GM12892 (cell line): ENCODE measurements around the gene BMPR1A.
A peak's percentile ranks its signal among the peaks of the same experiment; 100 is the strongest.

Source experiments
- DNase-seq: peaks from one replicate; pipeline ENCODE4 v3.0.0; 2011; ENCODE audit not compliant: insufficient read length
- FAIRE-seq: peaks from 2 replicates; lab custom pipeline; 2011; peaks lifted over from hg19 to GRCh38; lab: Jason Lieb, UNC
- POLR2A ChIP-seq: IDR thresholded peaks from 2 replicates; pipeline ENCODE4 v1.6.1; 2011; ENCODE audit warnings: low read depth, low read length, control low read depth
- POLR2AphosphoS5 ChIP-seq: IDR thresholded peaks from 2 replicates; pipeline ENCODE4 v1.6.1; 2011; ENCODE audit warnings: low read depth, low read length, control low read depth
- TAF1 ChIP-seq: IDR thresholded peaks from 2 replicates; pipeline ENCODE4 v1.6.1; 2011; ENCODE audit warnings: low read depth, mild to moderate bottlenecking, control low read depth, low read length, borderline replicate concordance

Gene BMPR1A

DNA sequence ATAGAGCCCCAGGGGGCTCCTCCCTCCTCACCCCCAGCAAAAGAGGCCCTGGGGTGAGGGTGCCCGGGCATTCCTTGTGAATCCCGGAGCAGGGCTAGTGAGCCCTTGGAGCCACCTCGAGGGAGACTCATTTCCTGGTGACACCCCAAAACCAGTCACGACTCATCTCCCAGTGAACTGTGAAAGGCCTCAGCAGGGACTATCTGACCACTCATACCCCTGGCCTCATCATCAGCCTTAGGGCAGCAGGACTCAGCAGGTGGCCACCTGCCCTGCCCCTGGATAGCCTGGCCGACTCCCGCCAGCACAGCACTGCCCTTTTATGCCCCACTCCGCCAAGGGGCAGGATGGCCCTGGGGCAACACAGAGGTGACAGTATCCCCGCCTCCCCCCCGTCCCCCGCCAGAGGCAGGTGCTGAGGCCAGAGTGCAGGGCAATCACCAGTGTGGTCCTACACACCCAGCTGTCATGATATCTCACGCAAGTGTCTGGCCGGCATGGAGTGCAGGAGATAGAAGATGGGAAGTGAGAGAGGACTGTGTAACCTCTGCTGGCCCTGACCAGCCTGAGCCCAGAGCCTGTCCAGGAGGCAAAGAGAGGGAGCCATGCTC is 205.2 kb downstream of the BMPR1A start:
- DNase-seq, result no peak
- TF ChIP-seq POLR2A, result no peak
- TF ChIP-seq TAF1, result no peak
- no peak for TF ChIP-seq POLR2AphosphoS5
- FAIRE-seq, result no peak

DNA sequence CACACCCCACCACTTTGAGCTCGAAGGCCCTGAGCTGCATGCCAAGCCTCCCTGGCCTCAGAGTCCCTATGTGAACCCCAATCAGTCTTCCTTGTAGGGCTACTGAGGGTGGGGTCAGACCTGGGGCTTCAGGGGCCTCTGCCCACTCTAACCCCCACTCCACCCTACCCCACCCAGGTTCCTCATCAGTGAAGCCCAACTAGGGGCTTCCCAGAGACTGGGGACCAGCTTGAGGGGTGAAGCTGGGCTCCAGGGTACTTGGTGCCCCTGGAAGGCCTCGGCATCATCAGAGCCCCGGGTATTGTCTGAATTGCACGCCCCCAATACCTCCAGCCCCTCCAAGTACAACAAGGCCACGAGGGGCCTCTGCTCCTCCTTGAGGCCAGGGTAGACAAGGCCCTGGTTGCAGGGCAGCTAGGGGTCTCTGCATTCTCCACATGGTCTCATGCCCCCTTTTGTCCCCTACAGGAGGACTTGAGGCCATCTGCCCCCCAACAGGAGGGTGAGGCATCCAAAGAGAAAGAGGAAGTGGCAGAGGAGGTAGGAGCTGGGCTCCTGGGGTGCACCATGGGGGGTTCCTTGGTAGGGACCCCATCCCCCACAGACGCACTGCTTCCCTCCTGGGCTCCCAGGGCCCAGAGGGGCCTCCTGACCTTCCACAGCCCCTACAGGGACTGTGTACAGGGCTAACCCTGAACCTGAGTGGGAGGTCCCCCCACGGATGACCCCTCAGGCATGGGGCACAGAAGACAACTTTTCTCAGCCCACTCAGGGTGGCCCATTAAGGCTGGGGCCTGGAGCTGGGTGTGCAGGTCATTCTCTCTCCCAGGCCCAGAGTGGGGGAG is 205.9 kb downstream of the BMPR1A start:
- TF ChIP-seq POLR2AphosphoS5, result no peak
- TF ChIP-seq TAF1, result no peak
- TF ChIP-seq POLR2A, result no peak
- DNase-seq, result no peak
- FAIRE-seq, result no peak

DNA sequence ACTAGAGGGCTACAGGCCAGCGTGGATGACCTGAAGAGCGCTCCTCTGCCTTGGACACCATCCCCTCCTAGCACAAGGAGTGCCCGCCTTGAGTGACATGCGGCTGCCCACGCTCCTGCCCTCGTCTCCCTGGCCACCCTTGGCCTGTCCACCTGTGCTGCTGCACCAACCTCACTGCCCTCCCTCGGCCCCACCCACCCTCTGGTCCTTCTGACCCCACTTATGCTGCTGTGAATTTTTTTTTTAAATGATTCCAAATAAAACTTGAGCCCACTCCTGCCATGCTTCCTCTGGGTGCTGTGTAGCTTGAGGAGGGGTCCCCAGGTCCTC is 206.5 kb downstream of the BMPR1A start:
- TF ChIP-seq POLR2AphosphoS5 (no peak), POLR2A (no peak), TAF1 (no peak)
- no peak for FAIRE-seq
- no peak for DNase-seq

DNA sequence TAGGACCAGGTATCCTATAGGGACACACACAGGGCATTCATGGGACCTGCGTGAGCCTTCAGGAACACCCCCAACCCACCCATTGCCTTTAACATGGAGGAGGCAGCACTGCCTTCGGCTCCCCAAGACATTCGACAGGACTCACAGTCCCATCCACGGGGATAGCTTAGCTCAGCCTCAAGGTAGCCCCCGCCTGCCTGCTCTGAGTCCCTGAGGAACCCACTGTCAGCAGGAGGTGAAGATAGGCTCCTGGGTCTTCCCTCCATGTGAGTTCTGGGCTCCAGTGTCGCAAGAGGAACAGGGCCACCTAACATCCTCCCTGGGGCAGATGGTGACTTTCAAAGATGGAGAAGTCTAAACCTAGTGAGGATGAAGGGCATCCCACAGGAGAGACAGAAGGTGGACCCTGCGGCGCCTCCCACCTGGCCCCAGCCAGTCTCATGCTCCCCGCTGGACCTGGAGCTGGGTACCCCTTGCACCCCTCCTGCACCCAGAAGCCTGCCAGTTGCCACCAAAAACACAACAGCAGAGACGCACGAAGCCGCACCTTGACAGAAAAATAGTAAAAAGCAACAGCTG is 207.0 kb downstream of the BMPR1A start:
- FAIRE-seq (no peak), DNase-seq (no peak)
- no peak for TF ChIP-seq POLR2AphosphoS5
- TF ChIP-seq TAF1, result no peak
- TF ChIP-seq POLR2A, result no peak

DNA sequence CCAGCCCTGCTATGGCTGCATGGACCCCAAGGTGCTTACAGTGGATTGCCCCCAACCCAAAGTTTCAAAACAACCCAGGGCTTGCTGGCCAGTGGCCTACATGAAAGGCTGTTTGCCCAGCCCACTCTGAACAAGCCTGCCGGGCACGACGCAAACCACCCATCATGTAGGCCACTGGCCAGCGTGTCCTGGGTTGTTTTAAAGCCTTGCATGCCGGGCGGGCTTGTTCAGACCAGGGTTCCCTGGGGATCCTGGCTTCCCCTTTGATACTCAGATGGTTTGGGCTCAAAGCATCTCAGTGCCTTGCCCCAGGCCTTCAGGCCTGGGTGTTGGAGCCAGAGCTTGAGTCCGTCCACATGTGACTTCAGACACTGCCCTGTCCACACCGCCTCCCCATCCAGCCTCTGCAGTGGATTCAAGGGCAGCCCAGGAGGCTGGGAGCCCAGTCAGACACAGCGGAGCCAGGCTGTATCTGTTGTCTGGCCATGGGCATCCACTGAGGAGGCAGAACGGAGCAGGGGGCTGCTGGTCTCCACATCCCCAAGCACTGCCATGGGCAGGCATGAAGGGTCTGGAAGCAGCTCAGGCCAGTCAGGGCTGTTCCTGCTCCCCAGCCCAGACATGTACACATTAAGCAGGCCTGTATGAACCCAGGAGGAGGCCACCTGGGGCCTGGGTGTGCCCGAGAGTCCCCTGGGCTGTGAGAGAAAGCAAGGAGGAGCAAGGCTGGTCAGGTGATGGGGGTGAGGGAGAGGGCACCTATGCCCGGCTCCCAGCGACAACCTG is 207.8 kb downstream of the BMPR1A start:
- no peak for DNase-seq
- FAIRE-seq, result no peak
- TF ChIP-seq POLR2A (no peak), TAF1 (no peak)

DNA sequence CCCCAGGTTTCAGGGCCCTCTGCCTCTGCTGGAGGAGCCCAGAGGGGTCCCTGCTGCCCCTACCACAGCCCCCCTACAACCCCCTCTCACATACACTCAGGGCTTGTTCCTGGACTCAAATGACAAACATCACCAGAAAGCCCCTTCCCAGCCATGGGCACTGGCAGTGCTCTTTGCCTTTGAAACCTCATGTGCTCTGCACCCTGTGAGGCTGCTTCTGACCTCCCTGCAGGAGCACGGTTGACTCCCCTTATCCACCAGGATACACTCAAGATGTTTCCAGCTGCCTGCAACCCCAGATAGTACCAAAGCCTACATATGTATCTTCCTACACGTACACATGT is 208.4 kb downstream of the BMPR1A start:
- no peak for TF ChIP-seq TAF1
- TF ChIP-seq POLR2AphosphoS5, result no peak
- FAIRE-seq, result no peak

DNA sequence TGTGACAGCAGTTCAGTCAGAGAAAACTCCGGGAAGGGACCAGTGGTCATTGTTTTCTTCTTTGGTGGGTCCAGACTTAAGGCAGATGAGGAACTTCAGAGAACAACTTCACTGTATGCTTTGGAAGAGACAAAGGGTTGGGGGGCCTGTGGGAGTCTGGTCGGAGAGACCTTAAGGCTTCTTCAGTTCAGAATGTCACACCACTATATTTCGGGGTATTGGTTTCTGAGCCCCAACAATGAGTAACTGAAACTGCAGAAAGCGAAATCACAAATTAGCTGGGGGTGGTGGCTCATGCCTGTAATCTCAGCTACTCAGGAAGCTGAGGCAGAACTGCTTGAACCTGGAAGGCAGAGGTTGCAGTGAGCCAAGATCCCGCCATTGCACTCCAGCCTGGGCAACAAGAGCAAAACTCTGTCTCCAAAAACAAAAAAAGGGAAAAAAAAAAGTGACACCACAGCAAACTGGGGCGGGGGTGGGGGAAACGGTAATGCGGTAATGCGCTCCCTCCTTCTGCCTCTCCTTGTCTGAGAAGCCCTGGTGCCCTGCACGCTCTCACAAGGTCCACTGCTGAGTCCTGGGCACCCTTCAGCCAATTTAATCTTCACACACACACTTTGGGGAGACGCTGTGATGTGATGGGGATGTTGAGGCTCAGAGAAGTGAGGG is 209.7 kb downstream of the BMPR1A start:
- FAIRE-seq, result no peak

More for the DNA sequence above, 208.4 kb downstream of the BMPR1A start:
- no peak for DNase-seq

DNA sequence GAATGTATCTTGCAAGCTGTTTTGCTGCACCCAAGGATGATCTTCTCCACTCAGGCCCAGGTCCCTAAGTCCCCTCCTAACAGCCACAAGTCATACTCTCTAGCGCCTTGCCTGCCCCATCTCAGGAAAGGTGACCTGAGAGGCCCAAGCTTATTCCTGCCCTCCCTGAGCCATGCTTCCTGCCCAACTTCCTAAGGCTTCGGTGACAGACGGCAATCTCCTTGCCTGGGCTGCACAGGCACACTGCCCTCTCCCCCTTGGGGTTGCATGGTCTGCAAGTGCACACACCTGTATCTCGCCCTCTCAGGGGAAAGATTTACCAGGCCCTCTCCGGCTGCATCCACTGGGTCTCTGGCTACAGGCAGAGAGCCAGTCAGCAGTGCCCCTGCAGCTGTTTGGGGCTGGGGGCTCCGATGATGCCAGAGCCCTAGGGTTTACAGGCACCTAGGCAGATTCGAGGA is 211.1 kb downstream of the BMPR1A start:
- DNase-seq, result no peak

More for the DNA sequence above, 209.7 kb downstream of the BMPR1A start:
- DNase-seq, result no peak
- TF ChIP-seq POLR2A (peak; percentile 58), POLR2AphosphoS5 (no peak)

DNA sequence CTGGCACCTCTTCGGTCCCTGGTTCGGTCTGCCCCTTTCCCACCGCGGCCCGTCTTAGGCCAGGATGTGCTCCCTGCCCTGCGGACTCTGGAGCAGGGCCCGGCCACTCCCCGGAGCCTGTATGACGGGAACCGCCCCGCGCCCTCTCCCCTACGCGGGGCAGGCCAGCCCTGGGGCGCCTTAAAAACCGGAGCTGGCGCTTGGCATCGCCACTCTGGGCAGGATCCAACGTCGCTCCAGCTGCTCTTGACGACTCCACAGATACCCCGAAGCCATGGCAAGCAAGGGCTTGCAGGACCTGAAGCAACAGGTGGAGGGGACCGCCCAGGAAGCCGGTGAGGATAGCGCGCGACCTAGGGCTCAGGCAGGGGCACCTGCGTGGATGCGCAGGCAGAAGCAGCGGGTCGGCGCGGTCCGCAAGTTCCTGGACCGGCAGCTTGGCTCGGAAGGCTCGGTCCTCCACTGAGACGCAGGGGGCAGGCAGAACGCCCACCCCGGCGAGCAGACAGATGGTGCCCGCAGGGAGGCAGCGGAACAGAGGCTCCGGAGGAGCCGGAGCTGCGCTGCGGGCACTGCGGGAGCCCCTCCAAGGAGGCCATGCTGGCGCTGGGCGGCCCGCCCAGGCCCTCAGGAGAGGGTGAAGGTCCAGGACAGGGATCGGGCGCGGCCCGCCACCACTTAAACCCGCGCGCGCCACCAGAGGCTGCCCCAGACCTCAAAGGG is 212.0 kb downstream of the BMPR1A start, which contains the start of gene ADIRF:
Gene ADIRF (plus strand): TSS at position 212 of the 723 bp plus-strand sequence. CDS start 63 bp downstream, at position 275.
- no peak for DNase-seq
- TF ChIP-seq POLR2AphosphoS5 (no peak), POLR2A (no peak), TAF1 (no peak)
- FAIRE-seq, result no peak

More for the DNA sequence above, 211.1 kb downstream of the BMPR1A start:
- TF ChIP-seq TAF1 (no peak), POLR2A (no peak), POLR2AphosphoS5 (no peak)
- no peak for FAIRE-seq

DNA sequence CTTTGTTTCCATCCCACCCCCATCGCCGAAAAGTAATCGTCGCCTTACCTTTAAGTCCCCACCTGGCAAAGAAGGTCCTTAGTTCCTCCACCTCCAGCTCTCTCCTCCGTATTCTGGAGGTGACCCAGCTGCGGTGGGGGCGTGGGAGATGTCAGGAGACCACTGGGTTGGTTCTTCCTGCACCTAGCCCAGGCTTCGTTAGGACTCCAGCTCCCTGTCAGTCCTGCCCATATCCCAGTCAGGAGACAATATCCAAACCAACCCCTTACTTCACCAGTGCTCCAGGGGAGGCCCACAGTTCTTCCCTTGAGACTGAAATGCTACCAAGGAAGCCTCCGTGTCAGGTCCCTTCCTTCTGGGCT is 212.6 kb downstream of the BMPR1A start:
- FAIRE-seq, result no peak
- no peak for TF ChIP-seq POLR2A
- TF ChIP-seq POLR2AphosphoS5, result no peak
- TF ChIP-seq TAF1, result no peak

More for the DNA sequence above, 212.6 kb downstream of the BMPR1A start:
- no peak for DNase-seq
